GM12892 (cell line): Measurements from ENCODE around the gene PRELID1.
"Not testable (repeated sequence)": the region's sequence is repeated elsewhere in the genome, so short reads cannot be mapped to it uniquely, and the experiment has no call there.

Source experiments
- DNase-seq: peaks from one replicate; pipeline ENCODE4 v3.0.0; 2011; ENCODE audit not compliant: insufficient read length
- FAIRE-seq: peaks from 2 replicates; lab custom pipeline; 2011; peaks lifted over from hg19 to GRCh38; lab: Jason Lieb, UNC
- POLR2A ChIP-seq: IDR thresholded peaks from 2 replicates; pipeline ENCODE4 v1.6.1; 2011; ENCODE audit warnings: low read depth, low read length, control low read depth
- POLR2AphosphoS5 ChIP-seq: IDR thresholded peaks from 2 replicates; pipeline ENCODE4 v1.6.1; 2011; ENCODE audit warnings: low read depth, low read length, control low read depth
- TAF1 ChIP-seq: IDR thresholded peaks from 2 replicates; pipeline ENCODE4 v1.6.1; 2011; ENCODE audit warnings: low read depth, mild to moderate bottlenecking, control low read depth, low read length, borderline replicate concordance

The PRELID1 gene

GRCh38 chr5:177334781-177335700 is 31.4 kb downstream of the PRELID1 start:
- DNase-seq (no peak), FAIRE-seq (no peak)
- TF ChIP-seq POLR2A: no peak

GRCh38 chr5:177335701-177336065 is 32.1 kb downstream of the PRELID1 start:
- TF ChIP-seq TAF1: no peak
- no peak for TF ChIP-seq POLR2A
- no peak for TF ChIP-seq POLR2AphosphoS5
- FAIRE-seq (no peak), DNase-seq (no peak)

DNA sequence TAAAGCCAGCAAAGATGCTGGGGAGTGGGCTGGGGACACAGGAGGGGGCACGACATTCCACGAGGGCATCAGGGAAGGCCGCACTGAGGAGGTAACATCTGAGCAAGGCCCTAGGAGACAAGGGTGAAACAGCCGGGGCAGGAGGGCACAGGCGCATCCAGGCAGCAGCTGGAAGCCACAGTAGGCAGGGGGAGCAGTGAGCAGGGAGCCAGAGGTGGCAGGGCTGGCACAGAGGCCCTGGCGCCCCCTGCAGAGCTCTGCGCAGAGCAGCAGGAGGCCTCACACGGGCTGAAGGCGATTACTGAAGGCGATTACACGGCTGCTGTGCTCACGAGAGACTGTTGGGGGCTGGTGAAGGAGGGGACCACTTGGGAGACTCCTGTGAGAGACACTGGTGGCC is 32.5 kb downstream of the PRELID1 start:
- no peak for FAIRE-seq
- DNase-seq: no peak
- no peak for TF ChIP-seq POLR2AphosphoS5
- TF ChIP-seq POLR2A: no peak
- TF ChIP-seq TAF1: no peak

GRCh38 chr5:177336603-177337494 is 33.2 kb downstream of the PRELID1 start:
- FAIRE-seq (no peak), DNase-seq (no peak)
- TF ChIP-seq POLR2AphosphoS5 (no peak), POLR2A (no peak), TAF1 (no peak)

- FAIRE-seq (no peak), DNase-seq (no peak)
- TF ChIP-seq TAF1 (no peak), POLR2AphosphoS5 (no peak), POLR2A (no peak)
These were observed 34.9 kb downstream of the PRELID1 start for GRCh38 chr5:177338251-177339106.

DNA sequence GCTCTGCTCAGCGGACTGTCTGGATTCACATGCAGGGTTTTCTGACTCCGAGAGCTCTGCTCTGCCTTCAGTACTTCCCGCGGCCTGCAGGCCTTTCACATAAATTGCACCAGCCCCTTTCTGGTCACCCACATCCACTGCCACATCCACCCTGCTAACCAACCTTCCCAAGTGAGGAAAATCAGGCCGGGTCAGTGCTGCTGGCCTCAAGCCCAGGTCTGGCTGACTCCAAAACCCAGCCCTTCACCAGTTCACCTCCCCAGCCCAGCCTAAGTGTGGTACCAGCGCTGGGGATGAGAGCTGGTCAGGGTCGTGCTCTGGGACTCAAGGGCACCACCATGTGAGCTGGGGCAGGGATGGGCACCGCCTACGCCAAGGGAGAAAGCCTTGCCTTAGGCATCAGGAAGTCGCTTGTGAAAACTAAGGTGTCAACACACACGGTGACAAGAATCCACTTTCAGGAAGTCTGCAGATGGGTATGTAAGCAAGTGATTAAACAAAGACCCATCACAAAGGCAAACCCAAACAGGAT is 35.6 kb downstream of the PRELID1 start:
- no peak for FAIRE-seq
- no peak for TF ChIP-seq POLR2A
- TF ChIP-seq POLR2AphosphoS5: no peak
- no peak for TF ChIP-seq TAF1
- no peak for DNase-seq

DNA sequence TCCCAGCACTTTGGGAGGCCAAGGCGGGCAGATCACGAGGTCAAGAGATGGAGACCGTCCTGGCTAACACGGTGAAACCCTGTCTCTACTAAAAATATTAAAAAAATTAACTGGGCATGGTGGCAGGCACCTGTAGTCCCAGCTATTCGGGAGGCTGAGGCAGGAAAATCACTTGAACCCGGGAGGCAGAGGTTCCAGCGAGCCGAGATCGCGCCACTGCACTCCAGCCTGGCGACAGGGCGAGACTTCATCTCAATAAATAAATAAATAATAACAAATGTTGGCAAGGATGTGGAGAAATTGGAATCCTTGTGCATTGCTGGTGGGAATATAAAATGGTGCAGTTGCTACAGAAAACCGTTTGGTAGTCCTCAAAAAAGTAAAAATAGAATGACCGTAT is 39.4 kb downstream of the PRELID1 start:
- DNase-seq, FAIRE-seq: not testable (repeated sequence)

- FAIRE-seq: no peak
- no peak for TF ChIP-seq POLR2A
- no peak for TF ChIP-seq TAF1
- TF ChIP-seq POLR2AphosphoS5: no peak
These were observed 40.2 kb downstream of the PRELID1 start for GRCh38 chr5:177343777-177344176.

GRCh38 chr5:177344891-177345290 is 41.3 kb downstream of the PRELID1 start:
- TF ChIP-seq POLR2A (no peak), TAF1 (no peak), POLR2AphosphoS5 (no peak)
- DNase-seq: no peak
- FAIRE-seq: no peak

More at GRCh38 chr5:177343777-177344176, 40.2 kb downstream of the PRELID1 start:
- no peak for DNase-seq

- no peak for DNase-seq
These were observed 43.2 kb downstream of the PRELID1 start for GRCh38 chr5:177346820-177347219.

DNA sequence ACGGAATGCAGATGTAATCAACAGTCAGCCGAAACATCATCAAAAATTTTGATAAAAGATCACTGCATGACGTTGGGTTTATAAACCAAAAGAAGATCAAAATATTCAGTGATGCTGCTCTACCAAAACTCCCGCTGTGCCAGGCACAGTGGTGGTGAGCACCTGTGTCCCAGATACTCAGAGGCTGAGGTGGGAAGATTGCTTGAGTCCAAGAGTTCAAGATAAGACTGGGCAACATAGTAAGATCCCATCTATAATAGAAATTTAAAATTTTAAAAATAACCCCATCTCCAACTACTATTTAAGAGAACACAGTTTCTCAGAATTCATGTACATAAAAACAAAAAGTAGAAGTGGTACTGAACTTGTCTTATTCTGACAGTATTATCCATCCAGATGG is 44.1 kb downstream of the PRELID1 start:
- TF ChIP-seq TAF1 (no peak), POLR2A (no peak), POLR2AphosphoS5 (no peak)
- DNase-seq: no peak
- no peak for FAIRE-seq

More at GRCh38 chr5:177346820-177347219, 43.2 kb downstream of the PRELID1 start:
- no peak for FAIRE-seq
- TF ChIP-seq POLR2AphosphoS5 (no peak), POLR2A (no peak), TAF1 (no peak)

GRCh38 chr5:177349362-177349647 is 45.7 kb downstream of the PRELID1 start:
- TF ChIP-seq POLR2AphosphoS5 (no peak), TAF1 (no peak), POLR2A (no peak)
- no peak for DNase-seq
- no peak for FAIRE-seq
